Neutrophil (primary cell): ENCODE data around the gene ECSCR.

Source experiments
- H3K27ac ChIP-seq: fragments of 200-600 bp; sonication (generic); 2 replicates; pipeline ENCODE4 v1.5.1; 2016; ENCODE audit warnings: mild to moderate bottlenecking, moderate library complexity
- H3K27me3 ChIP-seq: fragments of 200-600 bp; sonication (generic); 2 replicates; pipeline ENCODE4 v1.6.0; 2016; ENCODE audit warnings: mild to moderate bottlenecking
- H3K36me3 ChIP-seq: fragments of 200-600 bp; sonication (generic); 2 replicates; pipeline ENCODE4 v1.5.1; 2017
- H3K4me1 ChIP-seq, 2 experiments: fragments of 200-600 bp in 1 of 2; sonication (generic) in 1 of 2; 1 replicate in 1 of 2; 2 replicates in 1 of 2; pipeline versions ENCODE4 v1.5.1 to v1.6.1; 2013 to 2016; ENCODE audit warnings: low read depth in 1 of 2, low read length in 1 of 2, mild to moderate bottlenecking in 1 of 2, moderate library complexity in 1 of 2; ENCODE audit not compliant: control insufficient read depth in 1 of 2, insufficient read depth in 1 of 2
- H3K4me3 ChIP-seq, 2 experiments: fragments of 200-600 bp in 1 of 2; sonication (generic) in 1 of 2; 1 replicate in 1 of 2; 2 replicates in 1 of 2; pipeline ENCODE4 v1.5.1; 2013 to 2016; ENCODE audit warnings: low read depth in 1 of 2, low read length in 1 of 2, mild to moderate bottlenecking in 1 of 2, moderate library complexity in 1 of 2
- H3K9me3 ChIP-seq: fragments of 200-600 bp; sonication (generic); 2 replicates; pipeline ENCODE4 v1.5.1; 2016
- CTCF ChIP-seq: fragments of 200-600 bp; sonication (generic); IDR thresholded peaks from 2 replicates; pipeline ENCODE4 v1.5.1; 2016; ENCODE audit warnings: antibody characterized with exemption

Gene ECSCR

GRCh38 chr5:139415869-139416268, 46.7 kb downstream of the ECSCR start:
- H3K4me3 ChIP-seq = no peak overlapping the region
- H3K4me1 ChIP-seq = no peaks in the 10 kb centered on the region
- no peaks in the 10 kb centered on the region for H3K36me3 ChIP-seq
- H3K9me3 ChIP-seq = no peaks in the 10 kb centered on the region
- H3K27ac ChIP-seq = no peak overlapping the region
- TF ChIP-seq CTCF = no peak
- H3K27me3 ChIP-seq = no peaks in the 10 kb centered on the region

GRCh38 chr5:139415221-139415861, 47.2 kb downstream of the ECSCR start:
- H3K4me1 ChIP-seq = no peaks in the 10 kb centered on the region
- no peaks in the 10 kb centered on the region for H3K36me3 ChIP-seq
- H3K27ac ChIP-seq = no peak overlapping the region
- no peak for TF ChIP-seq CTCF
- H3K4me3 ChIP-seq = no peak overlapping the region
- H3K9me3 ChIP-seq = no peaks in the 10 kb centered on the region
- no peaks in the 10 kb centered on the region for H3K27me3 ChIP-seq

GRCh38 chr5:139414581-139415130, 47.9 kb downstream of the ECSCR start:
- TF ChIP-seq CTCF = no peak
- no peaks in the 10 kb centered on the region for H3K36me3 ChIP-seq
- H3K27me3 ChIP-seq = no peaks in the 10 kb centered on the region
- H3K9me3 ChIP-seq = no peaks in the 10 kb centered on the region
- H3K4me3 ChIP-seq = no peak overlapping the region
- no peaks in the 10 kb centered on the region for H3K4me1 ChIP-seq
- H3K27ac ChIP-seq = no peak overlapping the region

GRCh38 chr5:139413963-139414362, 48.6 kb downstream of the ECSCR start:
- Histone ChIP-seq H3K36me3 (no peaks in the 10 kb centered on the region), H3K4me3 (no peak overlapping the region), H3K27ac (no peak overlapping the region), H3K27me3 (no peaks in the 10 kb centered on the region), H3K9me3 (no peaks in the 10 kb centered on the region), H3K4me1 (no peaks in the 10 kb centered on the region)
- no peak for TF ChIP-seq CTCF

GRCh38 chr5:139413153-139413552, 49.4 kb downstream of the ECSCR start:
- Histone ChIP-seq H3K4me1 (no peaks in the 10 kb centered on the region), H3K9me3 (no peaks in the 10 kb centered on the region), H3K27me3 (no peaks in the 10 kb centered on the region), H3K4me3 (no peak overlapping the region), H3K27ac (no peak overlapping the region), H3K36me3 (no peaks in the 10 kb centered on the region)
- TF ChIP-seq CTCF = no peak
